GM12872 (cell line): ENCODE results near the gene TMED10.

Source experiments
- TF ChIP-seq, protein P1 (sequence below): IDR thresholded peaks from 3 replicates; pipeline ENCODE4 v1.5.1; 2011; ENCODE audit warnings: low read depth, mild to moderate bottlenecking, low read length, moderate library complexity; ENCODE audit not compliant: insufficient read depth

Gene TMED10

DNA sequence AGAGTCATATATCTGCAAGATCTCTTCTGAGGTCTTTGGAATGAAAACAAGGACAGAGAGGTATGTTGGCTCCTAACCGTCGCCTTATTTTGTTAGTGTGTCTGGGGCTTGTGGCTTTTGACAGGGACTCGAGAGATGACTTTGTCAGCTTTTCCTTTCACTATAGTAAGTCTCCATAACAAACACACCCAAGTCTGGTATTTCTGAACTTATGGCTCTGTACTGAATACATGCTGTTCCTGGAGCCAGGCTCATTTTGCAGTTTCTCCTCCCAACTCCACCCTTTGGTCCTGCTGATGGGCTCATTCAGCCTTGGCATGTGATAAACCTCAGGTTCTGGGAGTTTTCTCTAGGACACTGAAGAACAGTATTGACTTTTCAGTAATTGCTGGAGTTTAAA, 27.7 kb upstream of the TMED10 start:
- TF ChIP-seq, protein P1, sequence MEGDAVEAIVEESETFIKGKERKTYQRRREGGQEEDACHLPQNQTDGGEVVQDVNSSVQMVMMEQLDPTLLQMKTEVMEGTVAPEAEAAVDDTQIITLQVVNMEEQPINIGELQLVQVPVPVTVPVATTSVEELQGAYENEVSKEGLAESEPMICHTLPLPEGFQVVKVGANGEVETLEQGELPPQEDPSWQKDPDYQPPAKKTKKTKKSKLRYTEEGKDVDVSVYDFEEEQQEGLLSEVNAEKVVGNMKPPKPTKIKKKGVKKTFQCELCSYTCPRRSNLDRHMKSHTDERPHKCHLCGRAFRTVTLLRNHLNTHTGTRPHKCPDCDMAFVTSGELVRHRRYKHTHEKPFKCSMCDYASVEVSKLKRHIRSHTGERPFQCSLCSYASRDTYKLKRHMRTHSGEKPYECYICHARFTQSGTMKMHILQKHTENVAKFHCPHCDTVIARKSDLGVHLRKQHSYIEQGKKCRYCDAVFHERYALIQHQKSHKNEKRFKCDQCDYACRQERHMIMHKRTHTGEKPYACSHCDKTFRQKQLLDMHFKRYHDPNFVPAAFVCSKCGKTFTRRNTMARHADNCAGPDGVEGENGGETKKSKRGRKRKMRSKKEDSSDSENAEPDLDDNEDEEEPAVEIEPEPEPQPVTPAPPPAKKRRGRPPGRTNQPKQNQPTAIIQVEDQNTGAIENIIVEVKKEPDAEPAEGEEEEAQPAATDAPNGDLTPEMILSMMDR = no peak

DNA sequence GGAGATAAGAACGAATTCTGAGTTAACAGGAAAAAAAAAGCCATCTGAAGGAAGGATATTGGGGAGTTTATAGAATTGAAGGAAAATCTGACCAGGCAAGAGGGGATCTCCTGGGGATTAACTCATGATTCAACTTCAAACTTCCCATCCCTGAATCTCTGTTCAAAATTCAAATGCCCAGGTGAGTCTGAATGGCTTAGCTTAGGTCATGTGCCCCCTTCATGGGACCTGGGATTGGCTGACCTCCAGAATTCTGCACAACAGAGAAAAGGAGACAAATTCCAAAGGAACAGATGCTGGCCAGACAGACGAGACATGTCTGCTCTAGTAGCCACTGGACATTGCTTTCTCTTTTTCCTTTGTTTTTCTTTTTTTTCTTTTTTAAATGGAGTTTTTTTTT, 26.2 kb upstream of the TMED10 start:
- TF ChIP-seq, protein P1 = no peak

DNA sequence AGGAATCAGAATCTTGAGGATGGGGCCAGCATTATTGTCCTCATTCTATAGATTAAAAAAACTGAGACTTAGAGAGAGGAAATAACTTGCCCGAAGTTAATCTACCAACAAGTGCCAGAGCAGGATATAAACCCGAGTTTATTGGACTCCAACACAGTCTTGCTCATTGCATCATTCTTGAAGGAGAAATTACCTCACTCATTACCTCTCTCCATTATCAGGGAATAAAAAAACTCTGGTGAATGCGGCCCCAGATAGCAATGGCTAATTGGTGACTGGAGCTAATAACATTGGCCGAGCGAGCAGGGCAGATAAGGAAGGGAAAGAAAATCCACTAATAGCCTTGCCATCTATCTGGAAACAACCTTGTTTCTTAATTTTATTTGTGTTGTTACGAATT, 24.7 kb upstream of the TMED10 start:
- TF ChIP-seq, protein P1 = no peak

- TF ChIP-seq, protein P1 = no peak
Observed at GRCh38 chr14:75200451-75200850, 24.0 kb upstream of the TMED10 start.

DNA sequence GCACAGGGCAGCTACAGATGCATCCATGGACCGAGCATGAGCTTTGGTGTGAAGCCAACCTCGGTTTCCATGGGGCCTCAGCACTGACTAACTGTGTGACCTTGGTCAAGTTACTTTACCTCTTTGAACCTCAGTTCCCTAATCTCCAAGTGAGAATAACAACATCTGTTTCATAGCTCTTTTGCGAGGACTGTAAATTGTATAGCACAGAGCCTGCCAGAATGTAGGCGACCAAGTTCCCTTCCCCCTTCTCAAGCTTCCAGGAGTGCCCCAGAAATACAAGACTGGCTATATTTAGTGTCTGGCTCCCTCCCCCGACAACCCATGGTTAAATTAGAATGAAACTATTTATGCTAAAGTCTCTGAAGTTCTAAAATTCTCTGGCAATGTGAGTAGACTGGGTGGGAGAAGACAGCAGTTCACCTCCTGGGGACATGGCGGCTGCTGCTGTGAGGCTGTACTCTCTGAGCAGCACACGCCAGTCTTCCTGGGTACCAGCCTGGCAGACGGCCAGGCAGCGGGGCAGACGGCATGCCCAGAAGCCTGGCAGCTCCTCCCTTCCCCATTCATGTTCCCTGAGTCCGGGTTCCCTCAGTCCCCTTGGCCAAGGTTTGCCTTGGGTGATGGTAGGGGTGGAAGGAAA, 22.0 kb upstream of the TMED10 start:
- TF ChIP-seq, protein P1 = no peak

GRCh38 chr14:75197338-75197737, 20.9 kb upstream of the TMED10 start:
- TF ChIP-seq, protein P1 = no peak

DNA sequence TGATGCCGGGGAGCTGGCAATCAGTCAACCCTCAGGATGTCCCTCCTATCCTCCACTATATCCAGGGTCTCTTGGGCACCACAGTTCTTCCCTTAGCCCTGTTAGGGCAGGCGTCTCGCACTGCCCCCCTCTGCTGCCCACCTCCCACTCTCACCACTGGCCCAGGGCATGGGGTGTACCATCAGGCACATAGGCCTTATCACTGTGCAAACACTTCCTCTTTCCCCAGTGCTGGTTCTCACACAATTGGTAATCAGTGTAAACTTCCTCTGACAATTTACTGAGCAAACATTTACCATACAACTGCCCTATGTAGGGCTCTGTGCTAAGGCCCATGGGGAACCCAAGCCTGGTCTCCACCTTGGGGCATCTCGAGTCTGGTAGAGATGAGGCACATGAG, 20.1 kb upstream of the TMED10 start:
- TF ChIP-seq, protein P1 = no peak
